Endothelial cell of umbilical vein (primary cell): ENCODE measurements around the gene AFP. TPM values are rescaled to one million over a fixed set of nuclear protein-coding genes. Genes with fewer than 3 reads are reported as not detected.

Experiments used
- BruUV-seq: library from RNA; stranded (reverse); fragments of 400-500 nt; replicated peaks from 2 replicates; lab custom pipeline; 2021; lab: Mats Ljungman, UMichigan
- CTCF ChIA-PET: fragments of 300-600, 350-600 bp; sonication (Branson Sonifier 250); formaldehyde crosslinking; loops from one replicate; lab custom pipeline; 2021; ENCODE audit warnings: antibody characterized with exemption, inconsistent platforms; lab: Charles Lee
- POLR2A ChIA-PET: fragments of 300-600, 350-600 bp; sonication (Branson Sonifier 250); formaldehyde crosslinking; loops from one replicate; lab custom pipeline; 2021; ENCODE audit warnings: antibody characterized with exemption, inconsistent platforms; lab: Charles Lee
- DNase-seq: peaks from one replicate; pipeline ENCODE4 v3.0.0-alpha.2; 2011; ENCODE audit warnings: low read depth, low spot score
- FAIRE-seq: peaks from 2 replicates; lab custom pipeline; 2011; peaks lifted over from hg19 to GRCh38; lab: Jason Lieb, UNC
- H2AFZ ChIP-seq: 2 replicates; pipeline ENCODE4 v1.6.0; 2012; ENCODE audit warnings: low read depth, low read length, control low read depth, inconsistent platforms
- H3K27ac ChIP-seq: 2 replicates; pipeline ENCODE4 v1.5.1; 2011; ENCODE audit warnings: low read depth, mild to moderate bottlenecking, control low read depth, low read length, moderate library complexity; ENCODE audit not compliant: insufficient read depth
- H3K27me3 ChIP-seq, 2 experiments: 2 replicates each; pipeline versions ENCODE4 v1.6.0 to v1.6.1; 2011; ENCODE audit warnings: low read length in 2 of 2, mixed read lengths in 1 of 2; ENCODE audit not compliant: control insufficient read depth in 2 of 2, insufficient read depth in 2 of 2
- H3K36me3 ChIP-seq, 2 experiments: 2 replicates in 1 of 2; 3 replicates in 1 of 2; pipeline ENCODE4 v1.5.1; 2011; ENCODE audit warnings: low read length in 2 of 2, mild to moderate bottlenecking in 1 of 2, moderate library complexity in 1 of 2; ENCODE audit not compliant: control insufficient read depth in 2 of 2, insufficient read depth in 2 of 2; ENCODE audit errors: extremely low read depth in 1 of 2
- H3K4me1 ChIP-seq: 3 replicates; pipeline ENCODE4 v1.5.1; 2011; ENCODE audit warnings: mild to moderate bottlenecking, low read length; ENCODE audit not compliant: control insufficient read depth, insufficient read depth; ENCODE audit errors: extremely low read depth
- H3K4me2 ChIP-seq: 2 replicates; pipeline ENCODE4 v1.6.1; 2011; ENCODE audit warnings: low read length, control low read depth, mixed read lengths; ENCODE audit not compliant: insufficient read depth
- H3K4me3 ChIP-seq, 3 experiments: fragments of 200-600 bp in 1 of 3; sonication (generic), shearing (Covaris generic) in 1 of 3; replicated peaks in 1 of 3; 2 replicates each; pipeline ENCODE4 v1.5.1; 2011 to 2016; ENCODE audit warnings: control low read depth in 3 of 3, low read length in 3 of 3, mild to moderate bottlenecking in 2 of 3, inconsistent platforms in 1 of 3, low read depth in 1 of 3, moderate library complexity in 1 of 3; ENCODE audit not compliant: insufficient read depth in 1 of 3
- H3K79me2 ChIP-seq: 2 replicates; pipeline ENCODE4 v1.6.0; 2012; ENCODE audit warnings: low read length, inconsistent platforms; ENCODE audit not compliant: control insufficient read depth, insufficient read depth
- H3K9ac ChIP-seq: replicated peaks from 2 replicates; pipeline ENCODE3; 2011; ENCODE audit warnings: low read length, control low read depth; ENCODE audit not compliant: insufficient read depth; ENCODE audit errors: extremely low read depth
- H3K9me1 ChIP-seq: replicated peaks from 3 replicates; pipeline ENCODE4 v1.6.0; 2011; ENCODE audit warnings: mild to moderate bottlenecking, low read length; ENCODE audit not compliant: control insufficient read depth, insufficient read depth; ENCODE audit errors: extremely low read depth
- H3K9me3 ChIP-seq: replicated peaks from 2 replicates; pipeline ENCODE4 v1.5.1; 2012; ENCODE audit warnings: low read length, inconsistent platforms; ENCODE audit not compliant: control insufficient read depth, insufficient read depth
- H4K20me1 ChIP-seq: replicated peaks from 2 replicates; pipeline ENCODE3; 2011; ENCODE audit warnings: mild to moderate bottlenecking, low read length; ENCODE audit not compliant: control insufficient read depth, insufficient read depth; ENCODE audit errors: extremely low read depth
- CTCF ChIP-seq, 2 donors: IDR thresholded peaks; 1 replicate in 1 of 2; 2 replicates in 1 of 2; pipeline ENCODE4 v1.5.1; 2011; ENCODE audit warnings: low read length in 2 of 2, mild to moderate bottlenecking in 2 of 2, moderate library complexity in 2 of 2, control low read depth in 1 of 2, inconsistent platforms in 1 of 2, low read depth in 1 of 2; ENCODE audit not compliant: insufficient read depth in 1 of 2; ENCODE audit errors: extremely low read depth in 1 of 2
- EZH2 ChIP-seq: IDR thresholded peaks from 2 replicates; pipeline ENCODE4 v1.6.1; 2012; ENCODE audit warnings: borderline replicate concordance, low read depth, mild to moderate bottlenecking, moderate library complexity, low read length, inconsistent platforms; ENCODE audit not compliant: severe bottlenecking
- GATA2 ChIP-seq: IDR thresholded peaks from 2 replicates; pipeline ENCODE4 v1.7.0; 2011; ENCODE audit warnings: low read depth, mild to moderate bottlenecking, moderate library complexity, mixed read lengths, low read length; ENCODE audit not compliant: insufficient read length, insufficient read depth
- JUN ChIP-seq: IDR thresholded peaks from 2 replicates; pipeline ENCODE4 v1.6.1; 2011; ENCODE audit warnings: borderline replicate concordance, low read depth; ENCODE audit not compliant: insufficient read length, insufficient read depth
- MAX ChIP-seq: IDR thresholded peaks from 2 replicates; pipeline ENCODE4 v1.6.1; 2011; ENCODE audit not compliant: insufficient read depth, insufficient read length
- MYC ChIP-seq: IDR thresholded peaks from one replicate; pipeline ENCODE4 v1.6.1; 2011; ENCODE audit warnings: mild to moderate bottlenecking, low read depth, low read length
- POLR2A ChIP-seq: IDR thresholded peaks from 2 replicates; pipeline ENCODE4 v1.6.1; 2012; ENCODE audit warnings: low read depth, mild to moderate bottlenecking, control low read depth, low read length
- dilution Hi-C: fragments of 300-500 bp; cut with MboI; formaldehyde crosslinking; loops from one replicate; pipeline ENCODE4 v1.15.0; 2019; ENCODE audit warnings: low sequenced_read_pairs; ENCODE audit not compliant: extremely low pct_ligation_motif_present
- intact Hi-C: fragments of 100-400 bp; cut with micrococcal nuclease; formaldehyde crosslinking; loops from one replicate; pipeline ENCODE4 v1.10.0; 2022
- polyA plus RNA-seq, 4 experiments: library from polyadenylated mRNA; depleted of rRNA in 3 of 4; stranded (reverse) in 3 of 4; unstranded in 1 of 4; fragments of >200 nt; gene quantifications; 2 replicates each; pipeline versions ENCODE4 v1.2.1 to v1.2.3, GENCODE V29; 2011 to 2012; ENCODE audit warnings: missing spikeins in 1 of 4
- total RNA-seq: library from RNA; stranded (reverse); gene quantifications from 2 replicates; pipeline ENCODE4 v1.2.3, GENCODE V29; 2021

Gene AFP
- total and polyA plus RNA-seq, 2 donors (not counting 3 experiments of a cell fraction or from before 2014, with no cell fraction given), result not detected

GRCh38 chr4:73487233-73487632 lies 51.2 kb downstream of the AFP start:
- DNase-seq (no peak), FAIRE-seq (no peak)
- no peaks in the 10 kb centered on the region for H3K9me3 ChIP-seq
- H3K27ac ChIP-seq, result no peak overlapping the region
- H3K79me2 ChIP-seq, result no peaks in the 10 kb centered on the region
- H3K27me3 ChIP-seq, result peaks cover 2 to 5% of the 10 kb centered on the region in 2 experiments
- H3K4me1 ChIP-seq, result no peaks in the 10 kb centered on the region
- no peak overlapping the region for H3K9ac ChIP-seq
- dilution Hi-C loops, result no loop called here
- BruUV-seq, result no TSS peak
- no peaks in the 10 kb centered on the region for H4K20me1 ChIP-seq
- H3K9me1 ChIP-seq, result no peaks in the 10 kb centered on the region
- H3K4me2 ChIP-seq, result no peak overlapping the region
- CTCF ChIA-PET, result no interaction called here
- TF ChIP-seq CTCF (IDR thresholded peaks at IDR 0.05; ENCODE audit: extremely low read depth in 1 of 2, insufficient read depth in 1 of 2, low read depth in 1 of 2, low read length in 2 of 2), result no peak
- TF ChIP-seq MAX, result no peak
- no peak for TF ChIP-seq GATA2
- no peak for TF ChIP-seq EZH2
- no peak for TF ChIP-seq POLR2A
- no peak for TF ChIP-seq MYC
- TF ChIP-seq JUN, result no peak
- POLR2A ChIA-PET, result no interaction called here
- intact Hi-C loops, result no loop called here
- H2AFZ ChIP-seq, result no peak overlapping the region
- H3K4me3 ChIP-seq, result no peak overlapping the region
- no peaks in the 10 kb centered on the region for H3K36me3 ChIP-seq
